OCI-LY3 (cell line): ENCODE measurements around the gene MISP.
A peak's percentile ranks its signal among the peaks of the same experiment; 100 is the strongest.

Source experiments
- H2AFZ ChIP-seq: fragments of 200-600, 300-600 bp; shearing (Covaris generic); 2 replicates; pipeline ENCODE4 v1.6.0; 2014; ENCODE audit warnings: antibody characterized with exemption, low read depth, low read length
- H3K27ac ChIP-seq: fragments of 200-600, 300-600 bp; sonication (generic); 2 replicates; pipeline ENCODE4 v1.5.1; 2014; ENCODE audit warnings: mild to moderate bottlenecking, low read length, moderate library complexity, mixed read lengths
- H3K27me3 ChIP-seq: fragments of 200-600, 300-600 bp; sonication (generic); 2 replicates; pipeline ENCODE4 v1.6.1; 2014; ENCODE audit warnings: low read depth, low read length, mixed read lengths
- H3K36me3 ChIP-seq: fragments of 200-600, 300-600 bp; sonication (generic); replicated peaks from 2 replicates; pipeline ENCODE3; 2014; ENCODE audit warnings: low read depth, low read length, mixed read lengths
- H3K4me1 ChIP-seq: fragments of 300-600, 200-600 bp; sonication (generic); 2 replicates; pipeline ENCODE4 v1.6.1; 2014; ENCODE audit warnings: low read length, mixed read lengths
- H3K4me2 ChIP-seq: fragments of 200-600, 300-600 bp; sonication (generic); 2 replicates; pipeline ENCODE4 v1.6.1; 2014; ENCODE audit warnings: low read length, mixed read lengths
- H3K4me3 ChIP-seq: fragments of 300-600, 200-600 bp; sonication (generic); 2 replicates; pipeline ENCODE4 v1.5.1; 2014; ENCODE audit warnings: antibody characterized with exemption, mild to moderate bottlenecking, low read length, moderate library complexity
- H3K79me2 ChIP-seq: fragments of 300-600, 200-600 bp; shearing (Covaris generic); 2 replicates; pipeline ENCODE4 v1.6.1; 2014; ENCODE audit warnings: mild to moderate bottlenecking, low read length, mixed read lengths
- H3K9ac ChIP-seq: fragments of 300-600, 200-600 bp; shearing (Covaris generic); 2 replicates; pipeline ENCODE4 v1.6.0; 2014; ENCODE audit warnings: mild to moderate bottlenecking, low read length, moderate library complexity
- H3K9me3 ChIP-seq: fragments of 200-600, 300-600 bp; shearing (Covaris generic); 2 replicates; pipeline ENCODE4 v1.6.1; 2014; ENCODE audit warnings: low read length, mixed read lengths; ENCODE audit not compliant: insufficient read depth
- H4K20me1 ChIP-seq: fragments of 200-600, 300-600 bp; sonication (generic); 2 replicates; pipeline ENCODE4 v1.6.1; 2016; ENCODE audit warnings: low read length, mixed read lengths; ENCODE audit not compliant: insufficient read depth
- CTCF ChIP-seq: fragments of 200-600, 300-600 bp; sonication (generic); IDR thresholded peaks from 2 replicates; pipeline ENCODE4 v1.5.1; 2014; ENCODE audit warnings: antibody characterized with exemption, low read length, low read depth
- EZH2phosphoT487 ChIP-seq: fragments of 200-600 bp; shearing (Covaris generic); IDR thresholded peaks from 2 replicates; pipeline ENCODE4 v1.6.1; 2018; ENCODE audit warnings: antibody characterized with exemption, mixed run types, low read depth

MISP gene

GRCh38 chr19:798415-799075, 47.6 kb downstream of the MISP start:
- H3K27ac ChIP-seq: peak overlapping the region; percentile 66
- H3K36me3 ChIP-seq: peaks cover 52% of the 10 kb centered on the region
- H2AFZ ChIP-seq: no peak overlapping the region
- no peaks in the 10 kb centered on the region for H3K9me3 ChIP-seq
- H3K27me3 ChIP-seq: no peaks in the 10 kb centered on the region
- no peak for TF ChIP-seq EZH2phosphoT487
- no peak for TF ChIP-seq CTCF
- H3K4me2 ChIP-seq: peak overlapping the region; percentile 96
- H4K20me1 ChIP-seq: peaks cover 57% of the 10 kb centered on the region
- H3K4me1 ChIP-seq: peaks cover 12% of the 10 kb centered on the region
- peaks cover 63% of the 10 kb centered on the region for H3K79me2 ChIP-seq
- peak overlapping the region; percentile 99 for H3K4me3 ChIP-seq
- peak overlapping the region; percentile 95 for H3K9ac ChIP-seq

GRCh38 chr19:799076-799881, 48.4 kb downstream of the MISP start:
- no peaks in the 10 kb centered on the region for H3K27me3 ChIP-seq
- H3K36me3 ChIP-seq: peaks cover 59% of the 10 kb centered on the region
- TF ChIP-seq EZH2phosphoT487 (no peak), CTCF (peak; percentile 32)
- peaks cover 64% of the 10 kb centered on the region for H4K20me1 ChIP-seq
- H3K9me3 ChIP-seq: no peaks in the 10 kb centered on the region
- peak overlapping the region; percentile 99 for H3K4me3 ChIP-seq
- H3K9ac ChIP-seq: peak overlapping the region; percentile 95
- no peak overlapping the region for H2AFZ ChIP-seq
- H3K27ac ChIP-seq: peak overlapping the region; percentile 66
- H3K79me2 ChIP-seq: peaks cover 71% of the 10 kb centered on the region
- H3K4me2 ChIP-seq: peak overlapping the region; percentile 96
- H3K4me1 ChIP-seq: peaks cover 12% of the 10 kb centered on the region

GRCh38 chr19:800360-801029, 49.6 kb downstream of the MISP start:
- H3K4me3 ChIP-seq: no peak overlapping the region
- H3K27me3 ChIP-seq: no peaks in the 10 kb centered on the region
- peaks cover 71% of the 10 kb centered on the region for H3K36me3 ChIP-seq
- H3K27ac ChIP-seq: no peak overlapping the region
- H3K4me2 ChIP-seq: no peak overlapping the region
- H3K9me3 ChIP-seq: no peaks in the 10 kb centered on the region
- H2AFZ ChIP-seq: no peak overlapping the region
- peaks cover 83% of the 10 kb centered on the region for H3K79me2 ChIP-seq
- H3K4me1 ChIP-seq: peaks cover 12% of the 10 kb centered on the region
- peaks cover 76% of the 10 kb centered on the region for H4K20me1 ChIP-seq
- TF ChIP-seq CTCF (no peak), EZH2phosphoT487 (no peak)
- no peak overlapping the region for H3K9ac ChIP-seq
